Adipocyte (in vitro differentiated cells): ENCODE data around the gene GSTA1.
"Not testable (repeated sequence)": the region's sequence is repeated elsewhere in the genome, so short reads cannot be mapped to it uniquely, and the experiment has no call there.

Experiments used
- DNase-seq: peaks from one replicate; pipeline ENCODE4 v3.0.0-alpha.2; 2015; ENCODE audit warnings: low read depth
- H3K27me3 ChIP-seq: replicated peaks from 2 replicates; pipeline ENCODE4 v1.7.0; 2013; ENCODE audit warnings: mild to moderate bottlenecking, low read length, moderate library complexity; ENCODE audit not compliant: control insufficient read depth, insufficient read depth
- H3K36me3 ChIP-seq: 2 replicates; pipeline ENCODE4 v1.7.0; 2013; ENCODE audit warnings: low read length, mild to moderate bottlenecking, moderate library complexity; ENCODE audit not compliant: control insufficient read depth, insufficient read depth, severe bottlenecking
- H3K4me1 ChIP-seq: 2 replicates; pipeline ENCODE4 v1.7.0; 2013; ENCODE audit warnings: mild to moderate bottlenecking, low read length, moderate library complexity; ENCODE audit not compliant: control insufficient read depth, insufficient read depth
- H3K4me3 ChIP-seq: 2 replicates; pipeline ENCODE4 v1.7.0; 2013; ENCODE audit warnings: mild to moderate bottlenecking, low read length, moderate library complexity
- H3K9ac ChIP-seq: 2 replicates; pipeline ENCODE4 v1.7.0; 2013; ENCODE audit warnings: mild to moderate bottlenecking, low read length, moderate library complexity
- H3K9me3 ChIP-seq: 2 replicates; pipeline ENCODE4 v1.7.0; 2013; ENCODE audit warnings: mild to moderate bottlenecking, low read length, moderate library complexity; ENCODE audit not compliant: control insufficient read depth

The GSTA1 gene

DNA sequence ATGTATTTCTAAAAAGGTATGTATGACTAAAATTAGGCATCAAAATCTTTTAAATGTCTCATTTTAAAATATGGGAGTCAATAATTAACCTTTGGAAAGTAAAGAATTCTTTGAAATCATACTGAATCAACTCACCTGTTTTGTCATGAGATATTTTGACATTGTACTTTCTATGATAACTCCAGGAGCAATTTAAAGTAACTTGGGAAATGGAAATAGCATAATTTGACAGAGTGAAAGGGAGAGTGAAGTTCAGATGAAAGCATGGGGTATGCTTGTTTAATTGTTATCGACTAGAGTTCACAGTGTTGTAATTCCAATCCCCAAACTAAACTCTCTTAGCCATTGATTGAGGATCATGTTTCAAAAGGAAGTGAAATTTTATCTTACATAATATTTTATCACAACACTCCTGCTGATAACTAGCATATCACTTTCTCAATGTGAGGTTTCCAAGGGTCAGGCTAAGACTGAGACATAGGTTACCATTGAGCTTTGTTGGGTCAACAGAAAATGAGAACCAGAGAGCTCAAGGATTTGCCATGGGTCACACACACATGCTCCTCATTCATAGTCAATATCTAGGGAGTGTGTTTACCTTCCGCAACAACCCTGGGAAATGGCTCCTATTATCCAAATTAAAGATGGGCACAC is 2.3 kb downstream of the GSTA1 start:
- Histone ChIP-seq H3K9me3 (no peaks in the 10 kb centered on the region), H3K27me3 (no peaks in the 10 kb centered on the region), H3K4me1 (peaks cover 14% of the 10 kb centered on the region), H3K36me3 (no peaks in the 10 kb centered on the region), H3K9ac (no peak overlapping the region), H3K4me3 (no peak overlapping the region)
- no peak for DNase-seq

DNA sequence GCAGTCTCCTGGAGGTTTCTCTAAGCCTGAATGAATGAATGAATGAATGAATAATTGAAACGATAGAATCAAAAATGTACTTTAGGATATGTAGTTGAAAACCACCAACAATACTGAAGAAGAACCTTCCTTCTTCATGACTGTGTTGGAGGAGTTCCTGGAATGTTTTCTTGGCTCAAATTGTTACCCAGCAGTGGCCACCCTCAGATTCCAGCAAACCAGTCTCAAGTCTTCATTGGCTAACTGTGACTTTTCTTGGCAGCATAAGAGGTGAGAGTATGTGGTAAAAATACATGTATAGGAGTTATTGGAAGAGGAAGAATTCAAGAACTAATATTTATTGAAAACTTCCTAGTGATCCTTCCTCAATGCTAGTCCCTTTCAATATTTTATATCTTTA is 4.3 kb downstream of the GSTA1 start:
- not testable (repeated sequence) for H3K4me3 ChIP-seq, H3K9me3 ChIP-seq, H3K9ac ChIP-seq, H3K27me3 ChIP-seq, H3K36me3 ChIP-seq
- H3K4me1 ChIP-seq, result peaks cover 14% of the 10 kb centered on the region
- DNase-seq, result peak; percentile 42

DNA sequence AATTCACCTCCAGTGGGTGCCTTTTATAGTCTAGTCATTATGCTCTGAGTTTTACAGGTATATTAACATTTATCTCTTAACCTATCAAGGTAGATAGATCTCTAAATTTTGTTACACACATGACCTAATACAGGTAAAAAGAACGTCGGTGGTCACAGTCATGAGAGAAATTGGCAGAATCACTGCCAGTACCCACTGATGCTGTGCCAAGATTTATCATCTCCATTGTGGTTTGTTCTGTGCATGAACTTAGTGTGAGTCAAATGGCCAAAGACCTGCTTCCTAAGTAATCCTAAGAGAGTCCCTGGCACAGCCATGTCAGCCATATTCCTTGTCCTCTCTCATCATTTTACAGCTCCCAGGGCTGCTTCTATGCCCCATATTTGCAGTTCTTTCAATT is 9.2 kb downstream of the GSTA1 start:
- not testable (repeated sequence) for H3K9ac ChIP-seq, H3K4me3 ChIP-seq, H3K4me1 ChIP-seq, H3K36me3 ChIP-seq, H3K27me3 ChIP-seq, DNase-seq, H3K9me3 ChIP-seq

DNA sequence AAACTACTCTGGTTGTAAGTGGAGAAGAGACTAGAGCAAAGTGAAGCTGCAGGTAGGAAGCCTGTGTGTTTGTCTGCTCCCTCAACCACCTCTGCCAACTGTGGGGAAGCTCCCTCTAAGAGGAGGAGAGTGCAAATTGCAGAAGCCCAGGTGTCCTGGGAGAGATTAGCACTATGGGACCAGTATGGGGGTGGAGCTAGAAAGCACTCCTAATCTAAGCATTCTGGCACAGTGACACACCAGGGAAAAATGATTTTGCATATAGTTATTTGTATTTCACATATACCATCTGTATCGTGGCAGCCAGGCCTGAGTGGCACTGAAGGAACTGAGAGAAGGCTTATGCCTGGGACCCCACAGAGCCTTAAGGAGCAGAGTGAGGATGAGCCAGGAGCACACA is 12.8 kb downstream of the GSTA1 start:
- Histone ChIP-seq H3K4me1 (no peaks in the 10 kb centered on the region), H3K4me3 (no peak overlapping the region), H3K9ac (no peak overlapping the region), H3K27me3 (no peaks in the 10 kb centered on the region), H3K9me3 (no peaks in the 10 kb centered on the region), H3K36me3 (no peaks in the 10 kb centered on the region)
- no peak for DNase-seq

DNA sequence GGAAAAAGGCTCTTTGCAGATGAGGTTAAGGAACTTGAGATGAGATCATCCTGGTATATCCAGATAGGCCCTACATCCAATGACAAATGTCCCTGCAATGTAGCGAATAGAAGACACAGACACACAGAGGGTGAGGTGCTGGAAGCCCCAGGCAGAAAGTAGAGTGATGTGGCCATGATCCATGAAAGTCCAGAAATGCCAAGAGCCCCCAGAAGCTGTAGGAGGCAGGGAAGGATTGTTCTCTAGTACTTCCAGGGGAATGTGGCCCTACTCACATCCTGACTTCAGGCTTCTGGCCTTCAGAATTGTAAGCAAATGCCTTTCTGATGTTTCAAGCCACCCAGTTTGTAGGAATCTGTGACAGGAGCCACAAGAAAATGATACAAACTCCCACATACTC is 14.0 kb downstream of the GSTA1 start:
- not testable (repeated sequence) for H3K4me3 ChIP-seq, H3K36me3 ChIP-seq, H3K9ac ChIP-seq, H3K9me3 ChIP-seq, H3K4me1 ChIP-seq, H3K27me3 ChIP-seq, DNase-seq

DNA sequence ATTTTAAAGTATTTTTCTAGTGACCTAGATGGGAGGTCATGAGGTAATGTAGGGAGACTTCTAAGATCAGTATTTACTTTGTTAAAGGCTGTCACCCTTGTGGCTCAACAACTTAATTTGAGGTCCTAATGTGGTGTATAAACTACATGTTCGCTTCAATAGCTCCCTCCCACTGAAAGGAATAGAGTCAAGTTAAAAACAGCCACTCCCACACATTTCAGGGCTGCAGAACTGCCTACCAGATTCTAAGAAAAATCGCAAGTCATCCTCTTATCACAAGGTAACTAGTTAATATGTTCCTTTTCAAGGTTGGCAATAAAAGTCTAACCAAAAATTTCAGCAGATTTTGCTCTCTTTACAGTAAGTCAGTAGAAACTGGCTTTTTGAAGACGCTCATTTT is 15.1 kb downstream of the GSTA1 start:
- Histone ChIP-seq H3K36me3 (no peaks in the 10 kb centered on the region), H3K27me3 (no peaks in the 10 kb centered on the region), H3K9me3 (no peaks in the 10 kb centered on the region), H3K9ac (no peak overlapping the region), H3K4me3 (no peak overlapping the region), H3K4me1 (peaks cover 1% of the 10 kb centered on the region)
- DNase-seq, result no peak

DNA sequence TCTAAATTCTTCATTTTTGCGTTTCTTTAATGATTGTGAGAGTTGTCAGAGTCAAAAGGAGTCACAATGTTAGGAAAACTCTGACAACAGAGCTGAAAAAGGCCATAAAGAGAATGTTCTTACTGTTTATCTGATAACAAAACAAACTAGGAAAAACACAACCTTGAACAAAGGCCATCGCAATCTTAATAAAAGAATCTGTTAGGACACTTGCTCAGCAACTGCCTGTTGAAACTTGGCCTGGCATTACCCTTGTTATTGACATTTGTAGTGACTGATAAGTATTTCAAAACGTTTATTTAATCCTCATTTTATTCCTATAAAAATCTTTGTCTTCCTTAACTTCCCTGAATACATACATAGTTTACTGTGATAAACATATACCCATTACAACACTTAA is 15.7 kb downstream of the GSTA1 start:
- Histone ChIP-seq H3K9ac (no peak overlapping the region), H3K36me3 (no peaks in the 10 kb centered on the region), H3K27me3 (no peaks in the 10 kb centered on the region), H3K4me1 (peaks cover 4% of the 10 kb centered on the region), H3K9me3 (no peaks in the 10 kb centered on the region), H3K4me3 (no peak overlapping the region)
- no peak for DNase-seq

DNA sequence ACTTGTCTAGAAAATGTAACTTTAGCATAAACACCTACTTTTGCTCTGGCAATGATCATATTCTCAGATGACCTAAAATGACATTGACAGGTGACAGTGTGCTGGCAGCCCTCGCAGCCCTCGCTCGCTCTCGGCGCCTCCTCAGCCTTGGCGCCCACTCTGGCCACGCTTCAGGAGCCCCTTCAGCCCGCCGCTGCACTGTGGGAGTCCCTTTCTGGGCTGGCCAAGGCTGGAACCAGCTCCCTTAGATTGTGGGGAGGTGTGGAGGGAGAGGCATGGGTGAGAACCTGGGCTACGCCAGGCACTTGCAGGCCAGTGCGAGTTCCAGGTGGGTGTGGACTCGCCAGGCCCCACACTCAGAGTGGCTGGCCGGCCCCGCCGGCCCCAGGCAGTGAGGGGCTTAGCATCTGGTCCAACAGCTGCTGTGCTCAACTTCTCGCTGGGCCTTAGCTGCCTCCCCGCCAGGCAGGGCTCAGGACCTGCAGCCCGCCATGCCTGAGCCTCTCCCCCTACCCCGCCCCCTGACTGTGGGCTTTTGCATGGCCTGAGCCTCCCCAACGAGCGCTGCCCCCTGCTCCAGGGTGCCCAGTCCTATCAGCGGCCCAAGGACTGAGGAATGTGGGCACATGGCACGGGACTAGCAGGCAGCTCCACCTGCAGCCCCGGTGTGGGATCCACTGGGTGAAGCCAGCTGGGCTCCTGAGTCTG is 17.2 kb downstream of the GSTA1 start:
- Histone ChIP-seq H3K4me3 (no peak overlapping the region), H3K9ac (no peak overlapping the region), H3K36me3 (no peaks in the 10 kb centered on the region), H3K27me3 (no peaks in the 10 kb centered on the region), H3K4me1 (peaks cover 9% of the 10 kb centered on the region), H3K9me3 (no peaks in the 10 kb centered on the region)
- no peak for DNase-seq

DNA sequence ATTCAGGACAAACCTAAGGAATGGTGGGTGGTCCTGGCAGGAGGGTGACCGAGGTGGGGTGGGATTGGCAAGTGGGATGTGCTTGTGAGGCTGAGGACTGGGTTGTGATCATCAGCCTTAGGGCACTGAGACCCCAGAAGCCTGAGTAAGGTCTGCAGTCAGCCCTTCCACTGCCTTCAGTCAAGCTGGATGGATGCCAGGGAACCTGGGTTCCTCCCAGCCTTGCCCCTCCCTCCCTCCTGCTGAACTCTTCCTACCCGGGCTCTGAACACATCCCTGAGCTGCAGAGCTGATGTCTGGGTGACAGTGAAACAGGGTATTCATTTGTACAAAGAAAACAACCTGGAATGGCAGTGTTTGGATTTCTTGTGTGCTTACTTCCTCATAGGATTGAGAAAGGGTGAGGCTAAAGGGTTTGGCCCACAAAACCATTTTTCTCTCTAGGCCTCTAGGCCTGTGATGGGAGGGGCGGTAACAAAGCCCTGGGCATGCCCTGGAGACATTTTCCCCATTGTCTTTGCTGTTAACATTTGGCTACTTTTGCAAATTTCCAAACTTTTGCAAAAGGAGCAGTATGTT is 20.8 kb downstream of the GSTA1 start:
- H3K9me3 ChIP-seq, H3K27me3 ChIP-seq, H3K36me3 ChIP-seq, H3K4me1 ChIP-seq, H3K4me3 ChIP-seq, H3K9ac ChIP-seq: not testable (repeated sequence)
- DNase-seq, result peak; percentile 11

DNA sequence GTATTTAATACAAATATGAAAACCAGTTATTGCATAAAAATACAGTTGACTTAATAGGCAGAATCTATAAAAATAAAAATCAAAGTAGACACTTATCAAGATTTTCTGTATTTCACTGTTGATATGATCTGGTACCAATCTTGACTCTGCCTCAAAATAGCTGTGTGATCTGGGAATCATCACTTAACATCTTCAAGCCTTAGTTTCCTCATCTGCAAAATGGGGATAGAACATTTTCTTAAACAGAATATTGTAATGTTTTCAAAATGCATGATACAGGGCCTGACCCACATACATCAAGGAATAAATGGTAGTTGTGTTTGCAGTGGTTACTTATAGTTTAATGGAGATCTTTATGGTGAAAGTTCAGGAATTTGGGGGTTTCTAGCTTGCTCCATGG is 21.4 kb downstream of the GSTA1 start:
- H3K4me1 ChIP-seq, H3K4me3 ChIP-seq, DNase-seq, H3K36me3 ChIP-seq, H3K9ac ChIP-seq, H3K27me3 ChIP-seq, H3K9me3 ChIP-seq: not testable (repeated sequence)

DNA sequence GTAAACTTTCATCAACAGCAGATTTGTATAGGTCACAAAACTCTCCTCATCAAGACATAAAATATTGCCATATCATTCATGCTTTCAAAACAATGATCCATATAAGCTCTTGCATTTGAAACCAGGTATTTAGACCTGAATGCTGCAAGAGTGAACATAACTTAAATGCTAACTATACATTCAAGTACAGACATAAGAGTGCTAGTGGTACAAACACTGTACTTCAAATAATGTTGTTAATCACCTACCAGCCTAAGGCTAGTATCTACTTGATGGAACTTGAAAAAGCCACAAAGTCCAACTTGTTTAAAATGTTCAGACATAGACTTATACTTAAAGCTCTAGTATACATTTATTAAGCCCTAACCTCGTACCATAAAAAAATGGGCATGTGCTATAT is 24.4 kb downstream of the GSTA1 start:
- no peak for DNase-seq
- no peaks in the 10 kb centered on the region for H3K36me3 ChIP-seq
- H3K9ac ChIP-seq, result no peak overlapping the region

More for the DNA sequence above, 24.4 kb downstream of the GSTA1 start:
- Histone ChIP-seq H3K4me1 (peaks cover 9% of the 10 kb centered on the region), H3K4me3 (no peak overlapping the region), H3K27me3 (no peaks in the 10 kb centered on the region), H3K9me3 (no peaks in the 10 kb centered on the region)
